ENCODE measurements around the gene BPIFB2.

BPIFB2 gene

GRCh38 chr20:32989507-32990283 is 17.8 kb upstream of the BPIFB2 start:
- H3K4me3 ChIP-seq (ENCODE audit: low read depth, low read length): no peak overlapping the region
- DNase-seq (ENCODE audit: low read depth): no peak
- TF ChIP-seq, protein P1, sequence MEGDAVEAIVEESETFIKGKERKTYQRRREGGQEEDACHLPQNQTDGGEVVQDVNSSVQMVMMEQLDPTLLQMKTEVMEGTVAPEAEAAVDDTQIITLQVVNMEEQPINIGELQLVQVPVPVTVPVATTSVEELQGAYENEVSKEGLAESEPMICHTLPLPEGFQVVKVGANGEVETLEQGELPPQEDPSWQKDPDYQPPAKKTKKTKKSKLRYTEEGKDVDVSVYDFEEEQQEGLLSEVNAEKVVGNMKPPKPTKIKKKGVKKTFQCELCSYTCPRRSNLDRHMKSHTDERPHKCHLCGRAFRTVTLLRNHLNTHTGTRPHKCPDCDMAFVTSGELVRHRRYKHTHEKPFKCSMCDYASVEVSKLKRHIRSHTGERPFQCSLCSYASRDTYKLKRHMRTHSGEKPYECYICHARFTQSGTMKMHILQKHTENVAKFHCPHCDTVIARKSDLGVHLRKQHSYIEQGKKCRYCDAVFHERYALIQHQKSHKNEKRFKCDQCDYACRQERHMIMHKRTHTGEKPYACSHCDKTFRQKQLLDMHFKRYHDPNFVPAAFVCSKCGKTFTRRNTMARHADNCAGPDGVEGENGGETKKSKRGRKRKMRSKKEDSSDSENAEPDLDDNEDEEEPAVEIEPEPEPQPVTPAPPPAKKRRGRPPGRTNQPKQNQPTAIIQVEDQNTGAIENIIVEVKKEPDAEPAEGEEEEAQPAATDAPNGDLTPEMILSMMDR (IDR thresholded peaks at IDR 0.05; ENCODE audit: low read depth, low read length, missing control alignments): no peak

GRCh38 chr20:32990426-32990825 is 17.1 kb upstream of the BPIFB2 start:
- no peak overlapping the region for H3K4me3 ChIP-seq (ENCODE audit: low read depth, low read length)
- DNase-seq (ENCODE audit: low read depth): no peak
- TF ChIP-seq, protein P1 (IDR thresholded peaks at IDR 0.05; ENCODE audit: low read depth, low read length, missing control alignments): no peak

GRCh38 chr20:32991383-32991782 is 16.1 kb upstream of the BPIFB2 start:
- TF ChIP-seq, protein P1 (IDR thresholded peaks at IDR 0.05; ENCODE audit: low read depth, low read length, missing control alignments): no peak
- DNase-seq (ENCODE audit: low read depth): no peak
- H3K4me3 ChIP-seq (ENCODE audit: low read depth, low read length): no peak overlapping the region

DNA sequence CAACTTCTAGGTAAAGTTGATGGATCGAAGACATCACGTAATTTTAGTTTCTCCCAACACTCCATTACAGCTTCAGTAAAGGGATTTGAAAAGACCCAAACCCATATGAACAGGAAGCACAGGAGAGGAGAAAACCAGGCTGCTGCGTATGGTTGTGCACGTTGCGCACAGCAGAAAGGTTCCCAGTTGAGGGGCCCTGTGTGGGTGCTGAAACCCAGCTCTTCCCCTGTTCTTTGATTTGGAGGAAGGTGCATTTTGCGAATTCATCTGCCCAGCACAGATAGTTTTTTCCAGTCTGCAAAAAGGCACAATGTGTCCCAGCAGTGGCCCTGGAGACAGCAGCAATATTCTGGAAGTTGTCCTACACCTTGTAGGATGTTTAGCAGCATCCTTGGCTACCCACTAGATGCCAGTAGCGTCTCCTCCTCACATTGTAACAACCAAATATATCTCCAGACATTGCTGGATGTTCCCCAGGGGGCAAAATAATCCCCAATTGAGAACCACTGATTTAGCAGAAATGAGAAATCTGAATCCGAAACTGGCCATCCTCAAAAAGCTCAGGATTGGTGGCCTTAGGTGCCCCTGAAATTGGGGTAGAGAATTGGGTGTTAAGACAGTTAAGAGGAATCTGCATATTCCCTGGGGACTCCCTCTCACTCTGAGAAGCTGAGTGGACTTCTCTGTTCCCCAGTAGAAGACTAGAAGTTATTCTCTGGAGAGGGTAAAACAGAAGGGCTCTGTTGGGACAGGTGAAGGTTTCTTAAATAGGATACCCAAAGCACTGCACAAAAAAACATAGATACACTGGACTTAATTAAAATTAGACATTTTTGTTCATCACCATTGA is 15.5 kb upstream of the BPIFB2 start:
- no peak overlapping the region for H3K4me3 ChIP-seq (ENCODE audit: low read depth, low read length)
- DNase-seq (ENCODE audit: low read depth): no peak
- TF ChIP-seq, protein P1 (IDR thresholded peaks at IDR 0.05; ENCODE audit: low read depth, low read length, missing control alignments): no peak

DNA sequence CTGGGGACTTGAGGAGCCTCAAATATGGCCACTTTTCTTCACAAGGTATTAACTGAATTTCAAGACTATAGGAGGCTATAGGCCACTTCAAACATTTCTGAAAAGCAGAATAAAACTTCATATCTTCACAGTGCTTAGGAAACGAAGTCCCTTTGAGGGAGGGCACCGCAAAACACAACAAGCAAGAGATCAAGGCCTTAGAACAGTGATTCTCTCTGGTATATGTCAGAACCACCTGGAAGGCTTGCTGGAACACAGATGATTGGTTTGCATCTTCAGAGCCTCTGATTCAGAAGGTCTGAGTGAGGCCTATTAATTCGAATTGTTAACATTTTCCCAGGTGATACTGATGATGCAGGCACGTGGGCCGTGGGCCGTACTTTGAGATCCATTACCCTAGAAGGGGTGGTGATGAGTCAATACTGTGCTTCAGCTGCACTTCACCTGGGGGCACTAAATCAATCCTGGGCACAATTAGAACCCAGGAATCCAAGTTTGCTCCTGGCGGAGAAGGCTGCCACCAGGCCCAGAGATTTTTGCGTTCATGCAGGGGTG is 13.9 kb upstream of the BPIFB2 start:
- no peak overlapping the region for H3K4me3 ChIP-seq (ENCODE audit: low read depth, low read length)
- DNase-seq (ENCODE audit: low read depth): no peak
- TF ChIP-seq, protein P1 (IDR thresholded peaks at IDR 0.05; ENCODE audit: low read depth, low read length, missing control alignments): no peak

DNA sequence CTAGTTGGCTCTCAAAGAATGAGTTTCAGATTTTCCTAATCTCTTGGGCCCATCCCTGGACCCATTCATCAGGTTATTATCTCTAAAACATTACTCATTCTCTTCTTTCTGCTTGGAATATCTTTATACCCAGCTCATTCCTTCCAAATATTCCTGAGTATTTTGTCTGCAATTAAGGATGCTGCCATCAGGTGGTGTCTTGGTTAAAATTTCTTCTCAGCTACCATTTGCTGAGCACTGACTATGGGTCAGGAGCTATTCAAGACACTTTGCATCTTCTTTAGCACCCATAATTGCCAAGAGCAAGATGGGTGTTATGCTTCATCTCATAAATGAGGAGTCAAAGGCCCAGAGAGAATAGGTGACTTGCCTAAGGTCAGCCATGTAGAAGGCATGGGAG is 11.7 kb upstream of the BPIFB2 start:
- DNase-seq (ENCODE audit: low read depth): no peak
- TF ChIP-seq, protein P1 (IDR thresholded peaks at IDR 0.05; ENCODE audit: low read depth, low read length, missing control alignments): no peak
- no peak overlapping the region for H3K4me3 ChIP-seq (ENCODE audit: low read depth, low read length)

Data from GM12864 (cell line).